ENCODE measurements around the gene TCF7L2. TPM values are rescaled to one million over a fixed set of nuclear protein-coding genes. Genes with fewer than 3 reads are reported as not detected.
A peak's percentile ranks its signal among the peaks of the same experiment; 100 is the strongest.

Gene TCF7L2
- polyA plus RNA-seq, 1 donor: 50.4 TPM

GRCh38 chr10:112946649-112947048, 3.4 kb upstream of the TCF7L2 start:
- DNase-seq: no peak

GRCh38 chr10:112948196-112948595, 1.9 kb upstream of the TCF7L2 start:
- no peak for DNase-seq

DNA sequence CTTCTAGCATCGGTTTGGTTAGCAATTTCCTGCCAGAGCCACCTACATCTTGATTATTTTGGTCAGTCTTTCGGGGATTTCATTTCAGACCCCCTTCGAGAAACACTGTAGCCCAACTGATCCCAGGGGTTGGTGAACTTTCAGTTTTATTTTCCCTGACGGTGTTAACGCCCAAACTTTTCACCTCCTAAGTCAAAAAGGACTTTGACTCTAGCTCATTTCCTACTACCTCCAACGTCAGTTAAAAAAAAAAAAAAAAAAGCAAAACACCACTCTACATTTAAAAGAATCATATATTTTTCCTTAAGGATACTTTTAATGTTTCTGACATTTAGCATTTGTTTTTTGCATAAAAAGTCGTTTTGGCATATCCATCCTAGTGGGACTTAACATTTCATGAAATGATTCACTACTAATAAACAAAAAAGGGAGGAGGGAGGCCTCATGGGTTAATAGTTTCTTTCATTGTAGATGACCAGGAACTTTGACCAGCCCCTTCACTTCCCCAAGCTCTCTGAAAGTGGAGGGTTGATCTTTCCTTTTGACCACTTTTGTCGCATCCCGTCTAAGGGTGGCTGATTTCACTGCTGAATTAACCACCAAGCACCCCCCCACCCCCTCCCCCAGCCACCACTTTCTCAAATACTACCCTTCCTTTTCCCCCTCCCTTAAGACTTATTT, 764 bp upstream of the TCF7L2 start:
- no peak for DNase-seq

DNA sequence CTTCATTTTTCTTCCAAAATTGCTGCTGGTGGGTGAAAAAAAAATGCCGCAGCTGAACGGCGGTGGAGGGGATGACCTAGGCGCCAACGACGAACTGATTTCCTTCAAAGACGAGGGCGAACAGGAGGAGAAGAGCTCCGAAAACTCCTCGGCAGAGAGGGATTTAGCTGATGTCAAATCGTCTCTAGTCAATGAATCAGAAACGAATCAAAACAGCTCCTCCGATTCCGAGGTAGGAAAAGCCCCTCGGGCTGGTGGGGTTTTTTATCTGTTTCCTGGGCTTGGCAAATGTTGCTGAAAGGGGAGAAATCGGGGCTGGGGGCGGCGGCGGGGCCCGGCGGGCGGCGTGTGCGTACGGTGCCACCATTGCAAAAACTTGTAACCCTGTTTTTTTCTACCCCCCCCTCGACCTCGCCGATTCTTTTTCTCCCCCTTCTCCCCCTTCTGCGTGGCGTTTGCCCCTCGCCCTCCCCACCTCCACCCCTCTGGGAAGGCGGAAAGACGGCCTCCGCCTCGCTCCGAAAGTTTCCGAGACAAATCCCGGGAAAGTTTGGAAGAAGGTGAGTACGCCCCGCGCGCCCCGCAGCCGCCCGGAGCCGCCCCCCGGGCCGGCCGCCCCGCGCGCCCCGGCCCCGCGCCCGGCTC, 789 bp downstream of the TCF7L2 start:
- DNase-seq: peak; percentile 38

- peak; percentile 77 for DNase-seq
Measured at GRCh38 chr10:112951359-112952281, 1.6 kb downstream of the TCF7L2 start.

DNA sequence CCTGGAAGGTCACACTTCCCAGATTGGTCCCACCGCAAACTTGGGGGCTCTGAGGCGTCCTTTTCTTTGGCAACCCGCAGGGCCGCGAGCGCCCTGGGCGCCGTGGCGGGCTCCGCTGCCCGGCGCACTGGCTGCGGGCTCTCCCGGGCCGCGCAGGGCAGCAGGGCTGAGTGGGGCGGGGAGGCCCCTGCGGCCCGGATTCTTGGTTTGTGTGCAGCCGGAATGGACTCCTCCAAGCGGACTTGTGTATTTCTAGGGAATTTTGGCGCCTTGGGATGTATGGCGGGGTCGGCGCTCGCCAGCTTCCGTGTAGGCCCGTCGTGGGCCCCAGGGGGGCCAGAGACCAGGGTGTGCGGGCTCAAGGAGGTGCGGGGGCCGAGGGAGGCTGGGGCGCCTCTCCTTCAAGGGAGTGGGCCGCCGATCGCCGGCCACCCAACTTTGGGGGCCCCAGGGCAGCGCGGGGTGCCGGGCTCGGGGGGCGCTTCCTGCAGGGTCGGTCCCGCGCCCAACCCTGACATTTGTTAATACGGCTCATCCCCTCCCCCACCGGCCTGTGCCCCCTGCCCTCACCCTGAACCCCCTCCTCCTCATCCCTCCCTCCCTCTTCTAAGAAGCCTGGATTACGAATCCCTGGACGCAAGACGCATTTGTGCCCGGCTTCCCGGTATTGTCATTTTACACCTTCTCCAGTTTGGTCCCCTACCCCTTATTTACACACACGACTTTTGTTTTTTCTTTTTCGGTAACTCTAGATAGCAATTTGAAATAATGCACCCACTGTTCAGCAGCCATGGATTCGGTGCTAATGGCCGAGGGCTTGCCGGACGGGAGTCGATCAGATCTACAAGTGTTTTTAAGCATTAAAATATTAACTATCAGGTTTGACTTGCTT, 2.5 kb downstream of the TCF7L2 start:
- peak; percentile 29 for DNase-seq

GRCh38 chr10:112953174-112954159, 3.4 kb downstream of the TCF7L2 start:
- DNase-seq: peak; percentile 34

DNA sequence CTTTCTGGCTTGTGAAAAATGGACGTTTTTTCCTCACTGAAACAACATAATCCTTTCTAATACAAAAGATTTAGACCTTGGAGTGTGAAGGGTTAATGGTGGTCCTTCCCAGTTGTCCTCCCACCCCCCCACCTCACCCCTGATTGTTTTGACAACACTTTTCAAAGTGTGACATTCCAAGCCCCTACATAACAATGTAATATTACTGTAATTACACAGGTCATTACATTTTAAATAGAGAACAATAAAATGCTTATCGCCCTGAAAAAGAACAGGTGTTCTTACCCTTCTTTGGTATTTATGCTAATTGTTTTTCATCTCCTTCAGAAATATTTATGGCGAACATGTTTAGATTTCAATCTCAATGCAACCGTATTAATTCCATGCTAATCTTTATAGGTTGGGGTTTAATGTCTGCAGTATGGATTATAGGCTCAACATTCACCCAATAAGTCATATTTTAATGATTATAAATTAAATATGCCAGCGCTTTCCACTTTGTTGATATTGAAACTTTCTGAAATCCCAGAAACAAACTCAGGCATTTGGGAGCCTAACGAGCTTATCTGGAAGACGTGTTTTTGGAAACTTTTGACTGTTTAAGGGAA, 5.0 kb downstream of the TCF7L2 start:
- no peak for DNase-seq

- DNase-seq: peak; percentile 60
Measured at GRCh38 chr10:112955582-112956421, 5.8 kb downstream of the TCF7L2 start.

GRCh38 chr10:112956631-112957350, 6.7 kb downstream of the TCF7L2 start:
- no peak for DNase-seq

- no peak for DNase-seq
Measured at GRCh38 chr10:112957640-112958092, 7.6 kb downstream of the TCF7L2 start.

GRCh38 chr10:112958275-112958995, 8.4 kb downstream of the TCF7L2 start:
- peak; percentile 33 for DNase-seq

DNA sequence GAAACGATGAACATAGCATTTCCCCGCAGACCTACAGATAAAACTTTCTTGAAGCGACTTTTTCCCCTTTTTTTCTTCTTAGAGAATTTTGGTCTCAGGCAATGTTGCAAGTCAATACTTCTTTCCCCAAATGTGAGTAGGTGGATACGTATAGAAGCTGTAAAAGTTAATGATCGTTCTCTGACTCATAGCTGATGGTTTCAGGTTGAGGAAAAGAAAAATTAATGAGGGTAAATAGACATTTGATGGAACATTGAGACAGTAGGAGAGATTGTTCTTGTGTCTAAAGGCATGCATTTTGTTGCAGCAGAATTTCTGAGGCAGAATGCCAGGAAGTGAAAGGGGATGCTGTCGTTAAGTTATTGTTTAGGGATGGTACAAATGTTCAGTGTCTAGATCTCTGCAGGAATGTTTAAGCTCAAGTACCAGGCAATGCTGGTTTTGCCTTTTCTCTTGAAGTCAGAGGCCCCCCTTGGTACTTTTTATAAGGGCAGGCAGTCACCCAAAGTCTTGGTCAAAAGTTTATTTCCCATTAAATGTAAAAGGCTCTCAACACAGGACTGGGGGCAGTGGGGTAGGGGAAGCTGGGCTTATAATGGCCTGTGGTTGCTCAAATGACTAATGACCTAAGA, 9.3 kb downstream of the TCF7L2 start:
- DNase-seq: peak; percentile 30

GRCh38 chr10:112960151-112960681, 10.2 kb downstream of the TCF7L2 start:
- DNase-seq: no peak

DNA sequence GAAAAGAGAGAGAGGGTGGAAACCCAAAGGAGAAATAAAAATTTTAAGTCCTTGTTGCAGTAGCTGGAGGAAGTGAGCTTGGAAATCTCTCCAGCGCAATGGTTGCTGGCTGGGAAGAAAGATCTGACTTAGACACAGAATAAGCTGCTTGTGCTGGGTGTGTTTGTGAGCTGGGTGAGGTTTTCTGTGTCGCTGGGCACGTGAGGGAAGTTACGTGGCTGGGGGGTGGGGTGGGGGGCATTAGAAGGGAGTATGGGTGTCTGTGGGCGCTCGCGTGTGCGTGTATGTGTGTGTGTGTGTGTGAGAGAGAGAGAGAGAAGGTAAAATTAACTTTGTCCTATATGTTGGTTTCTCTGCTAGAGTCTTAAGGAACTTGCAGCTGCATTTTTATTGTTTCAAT, 11.6 kb downstream of the TCF7L2 start:
- no peak for DNase-seq

DNA sequence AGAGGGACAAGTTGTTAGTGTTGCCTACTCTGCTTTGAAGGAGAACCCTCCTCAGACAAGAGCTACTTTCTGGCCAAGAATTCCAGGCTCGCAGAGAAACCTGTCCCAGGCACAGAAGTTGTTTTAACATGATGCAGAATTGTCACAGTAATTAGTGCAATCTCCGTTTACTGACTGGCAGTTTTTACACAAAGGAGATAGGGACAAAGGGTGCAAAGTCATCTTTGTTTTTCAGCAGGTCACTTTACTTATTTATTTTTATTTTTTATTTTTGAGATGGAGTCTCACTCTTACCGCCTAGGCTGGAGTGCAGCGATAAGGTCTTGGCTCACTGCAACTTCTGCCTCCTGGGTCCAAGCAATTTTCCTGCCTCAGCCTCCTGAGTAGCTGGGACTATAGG, 12.3 kb downstream of the TCF7L2 start:
- DNase-seq: no peak

- no peak for DNase-seq
Measured at GRCh38 chr10:112963835-112964234, 13.8 kb downstream of the TCF7L2 start.
